Ishikawa (cell line): Measurements from ENCODE around the gene PRKCE.
A peak's percentile ranks its signal among the peaks of the same experiment; 100 is the strongest.

Experiments
- CEBPB ChIP-seq: IDR thresholded peaks from 2 replicates; pipeline ENCODE4 v1.6.1; 2012
- CREB1 ChIP-seq: IDR thresholded peaks from 2 replicates; pipeline ENCODE4 v1.6.1; 2012; ENCODE audit warnings: low read depth
- EGR1 ChIP-seq: IDR thresholded peaks from 2 replicates; pipeline ENCODE4 v1.6.1; 2012
- EP300 ChIP-seq: IDR thresholded peaks from 2 replicates; pipeline ENCODE4 v1.6.1; 2012; ENCODE audit warnings: borderline replicate concordance
- FOXM1 ChIP-seq: IDR thresholded peaks from 2 replicates; pipeline ENCODE4 v1.6.1; 2012; ENCODE audit warnings: low read depth, borderline replicate concordance
- NFIC ChIP-seq: IDR thresholded peaks from 2 replicates; pipeline ENCODE4 v1.6.1; 2012
- RAD21 ChIP-seq: IDR thresholded peaks from 2 replicates; pipeline ENCODE4 v1.6.1; 2012; ENCODE audit warnings: low read depth
- TAF1 ChIP-seq: IDR thresholded peaks from 2 replicates; pipeline ENCODE4 v1.6.1; 2012; ENCODE audit warnings: low read depth, mild to moderate bottlenecking
- TCF12 ChIP-seq: IDR thresholded peaks from 2 replicates; pipeline ENCODE4 v1.6.1; 2012; ENCODE audit warnings: low read depth
- TEAD4 ChIP-seq: IDR thresholded peaks from 2 replicates; pipeline ENCODE4 v1.6.1; 2012
- USF1 ChIP-seq: IDR thresholded peaks from 2 replicates; pipeline ENCODE4 v1.6.1; 2012
- YY1 ChIP-seq: IDR thresholded peaks from 2 replicates; pipeline ENCODE4 v1.6.1; 2012; ENCODE audit warnings: low read depth
- ZBTB7A ChIP-seq: IDR thresholded peaks from 2 replicates; pipeline ENCODE4 v1.6.1; 2012; ENCODE audit warnings: low read depth
- TF ChIP-seq, protein P1 (sequence below): IDR thresholded peaks from 2 replicates; pipeline ENCODE4 v1.6.1; 2012; ENCODE audit warnings: low read depth, mild to moderate bottlenecking
- TF ChIP-seq, protein P2 (sequence below): IDR thresholded peaks from 2 replicates; pipeline ENCODE4 v1.6.1; 2012

PRKCE gene

DNA sequence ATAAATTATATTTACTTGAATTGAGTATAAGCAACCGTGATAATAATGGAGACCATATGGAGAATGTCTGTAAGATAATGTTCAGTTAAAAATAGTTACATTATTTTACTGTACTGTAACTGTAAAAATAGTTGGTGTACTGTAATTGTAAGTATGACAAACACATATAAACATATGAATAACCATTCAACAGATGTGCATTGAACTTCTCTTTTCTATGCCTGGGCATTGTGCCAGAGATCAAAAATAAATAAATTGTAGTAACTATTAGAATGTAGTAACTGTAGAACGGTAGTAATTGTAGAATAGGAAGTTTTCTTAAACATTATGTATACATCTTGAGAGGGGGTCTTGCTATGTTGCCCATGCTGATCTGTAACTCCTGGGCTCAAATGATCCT, 358.3 kb downstream of the PRKCE start:
- TF ChIP-seq CREB1: no peak
- TF ChIP-seq ZBTB7A: no peak
- no peak for TF ChIP-seq YY1
- TF ChIP-seq, protein P1, sequence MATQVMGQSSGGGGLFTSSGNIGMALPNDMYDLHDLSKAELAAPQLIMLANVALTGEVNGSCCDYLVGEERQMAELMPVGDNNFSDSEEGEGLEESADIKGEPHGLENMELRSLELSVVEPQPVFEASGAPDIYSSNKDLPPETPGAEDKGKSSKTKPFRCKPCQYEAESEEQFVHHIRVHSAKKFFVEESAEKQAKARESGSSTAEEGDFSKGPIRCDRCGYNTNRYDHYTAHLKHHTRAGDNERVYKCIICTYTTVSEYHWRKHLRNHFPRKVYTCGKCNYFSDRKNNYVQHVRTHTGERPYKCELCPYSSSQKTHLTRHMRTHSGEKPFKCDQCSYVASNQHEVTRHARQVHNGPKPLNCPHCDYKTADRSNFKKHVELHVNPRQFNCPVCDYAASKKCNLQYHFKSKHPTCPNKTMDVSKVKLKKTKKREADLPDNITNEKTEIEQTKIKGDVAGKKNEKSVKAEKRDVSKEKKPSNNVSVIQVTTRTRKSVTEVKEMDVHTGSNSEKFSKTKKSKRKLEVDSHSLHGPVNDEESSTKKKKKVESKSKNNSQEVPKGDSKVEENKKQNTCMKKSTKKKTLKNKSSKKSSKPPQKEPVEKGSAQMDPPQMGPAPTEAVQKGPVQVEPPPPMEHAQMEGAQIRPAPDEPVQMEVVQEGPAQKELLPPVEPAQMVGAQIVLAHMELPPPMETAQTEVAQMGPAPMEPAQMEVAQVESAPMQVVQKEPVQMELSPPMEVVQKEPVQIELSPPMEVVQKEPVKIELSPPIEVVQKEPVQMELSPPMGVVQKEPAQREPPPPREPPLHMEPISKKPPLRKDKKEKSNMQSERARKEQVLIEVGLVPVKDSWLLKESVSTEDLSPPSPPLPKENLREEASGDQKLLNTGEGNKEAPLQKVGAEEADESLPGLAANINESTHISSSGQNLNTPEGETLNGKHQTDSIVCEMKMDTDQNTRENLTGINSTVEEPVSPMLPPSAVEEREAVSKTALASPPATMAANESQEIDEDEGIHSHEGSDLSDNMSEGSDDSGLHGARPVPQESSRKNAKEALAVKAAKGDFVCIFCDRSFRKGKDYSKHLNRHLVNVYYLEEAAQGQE: no peak
- TF ChIP-seq EP300: no peak
- TF ChIP-seq, protein P2, sequence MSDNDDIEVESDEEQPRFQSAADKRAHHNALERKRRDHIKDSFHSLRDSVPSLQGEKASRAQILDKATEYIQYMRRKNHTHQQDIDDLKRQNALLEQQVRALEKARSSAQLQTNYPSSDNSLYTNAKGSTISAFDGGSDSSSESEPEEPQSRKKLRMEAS: no peak

GRCh38 chr2:46010223-46010924, 358.9 kb downstream of the PRKCE start:
- no peak for TF ChIP-seq EGR1
- TF ChIP-seq CREB1: no peak
- TF ChIP-seq TCF12: no peak
- TF ChIP-seq TAF1: no peak
- no peak for TF ChIP-seq FOXM1
- no peak for TF ChIP-seq TEAD4
- TF ChIP-seq, protein P1: no peak
- TF ChIP-seq YY1: no peak
- no peak for TF ChIP-seq RAD21
- TF ChIP-seq USF1: no peak
- no peak for TF ChIP-seq ZBTB7A
- TF ChIP-seq NFIC: no peak
- TF ChIP-seq CEBPB: no peak
- no peak for TF ChIP-seq EP300
- TF ChIP-seq, protein P2: no peak

DNA sequence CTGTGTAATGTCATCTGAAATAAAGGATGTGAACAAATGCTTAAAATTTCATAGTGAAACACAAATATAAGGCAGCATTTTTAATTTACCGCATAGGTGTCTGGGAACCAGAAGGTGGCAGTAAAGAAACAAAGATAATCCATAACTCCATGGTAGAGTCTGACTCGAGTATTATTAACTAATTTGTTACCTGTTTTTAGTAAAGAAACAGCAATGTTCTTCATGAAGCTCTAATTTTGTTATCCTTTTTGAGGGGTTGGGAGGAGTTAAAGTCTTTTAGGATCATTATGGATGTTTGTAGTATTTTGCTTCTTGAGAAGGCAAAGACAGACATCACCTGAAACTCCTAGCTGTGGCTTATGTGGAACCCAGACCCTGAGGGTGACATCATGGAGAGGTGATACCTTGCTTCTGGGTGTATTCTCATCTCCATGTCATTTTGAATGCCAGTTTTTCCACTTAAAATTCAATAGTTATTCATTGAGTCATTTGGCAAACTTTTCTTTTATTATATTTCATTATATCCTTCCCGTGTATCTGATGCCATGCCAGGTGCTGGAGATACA, 359.5 kb downstream of the PRKCE start:
- TF ChIP-seq CEBPB: no peak
- TF ChIP-seq NFIC: no peak
- TF ChIP-seq RAD21: peak; percentile 66

GRCh38 chr2:46012618-46013240, 361.3 kb downstream of the PRKCE start:
- no peak for TF ChIP-seq TCF12
- TF ChIP-seq, protein P1: no peak
- TF ChIP-seq, protein P2: no peak
- no peak for TF ChIP-seq FOXM1
- no peak for TF ChIP-seq TAF1
- TF ChIP-seq CREB1: no peak
- no peak for TF ChIP-seq NFIC
- TF ChIP-seq CEBPB: no peak
- TF ChIP-seq YY1: no peak
- TF ChIP-seq RAD21: no peak
- no peak for TF ChIP-seq EGR1
- no peak for TF ChIP-seq ZBTB7A
- TF ChIP-seq USF1: no peak
- no peak for TF ChIP-seq EP300
- no peak for TF ChIP-seq TEAD4
